GM12878 (cell line): ENCODE data around the gene TSR3. TPM values are rescaled to one million over a fixed set of nuclear protein-coding genes. Genes with fewer than 3 reads are reported as not detected.

Experiments used
- ATAC-seq: fragments of 200-7000 bp; cut with Tn5 transposase; 3 replicates; pipeline ENCODE4 v1.9.1; 2020; ENCODE audit warnings: mild to moderate bottlenecking, moderate library complexity
- BruUV-seq: library from RNA; stranded (reverse); fragments of 400-500 nt; replicated peaks from 2 replicates; lab custom pipeline; 2021; lab: Mats Ljungman, UMichigan
- CTCF ChIA-PET: fragments of 300-600 bp; sonication (Branson Sonifier 250); formaldehyde crosslinking; extraction: SDS; loops from one replicate; lab custom pipeline; 2021; ENCODE audit warnings: inconsistent platforms; lab: Yijun Ruan, JAX
- POLR2A ChIA-PET: fragments of 350-600 bp; formaldehyde crosslinking; extraction: SDS; loops from one replicate; lab custom pipeline; 2021; ENCODE audit warnings: inconsistent platforms; lab: Charles Lee
- RAD21 ChIA-PET: fragments of 300-600 bp; sonication (Branson Sonifier 250); formaldehyde crosslinking; loops from one replicate; lab custom pipeline; 2023; ENCODE audit warnings: antibody characterized with exemption; ENCODE audit not compliant: unreplicated experiment; lab: Charles Lee
- SMC1A ChIA-PET: fragments of 300-600 bp; sonication (Branson Sonifier 250); formaldehyde crosslinking; loops from one replicate; lab custom pipeline; 2023; ENCODE audit not compliant: unreplicated experiment, uncharacterized antibody; lab: Charles Lee
- DNase-seq: peaks from one replicate; pipeline ENCODE4 v3.0.0-alpha.2; 2011; ENCODE audit warnings: low read depth, low spot score
- FAIRE-seq: peaks from 3 replicates; lab custom pipeline; 2011; peaks lifted over from hg19 to GRCh38; lab: Jason Lieb, UNC
- H2AFZ ChIP-seq: 2 replicates; pipeline ENCODE4 v1.6.0; 2011; ENCODE audit warnings: low read depth, low read length, control low read depth; ENCODE audit not compliant: control insufficient read depth
- H3K27ac ChIP-seq: 2 replicates; pipeline ENCODE4 v1.5.1; 2011; ENCODE audit warnings: control low read depth; ENCODE audit not compliant: control insufficient read depth, insufficient read depth
- H3K27me3 ChIP-seq, 2 experiments: replicated peaks in 1 of 2; 2 replicates each; pipeline versions ENCODE4 v1.6.0 to v1.6.1; 2011; ENCODE audit warnings: low read length in 1 of 2; ENCODE audit not compliant: control insufficient read depth in 2 of 2, insufficient read depth in 2 of 2
- H3K36me3 ChIP-seq, 2 experiments: 2 replicates each; pipeline ENCODE4 v1.5.1; 2011; ENCODE audit warnings: low read length in 1 of 2; ENCODE audit not compliant: control insufficient read depth in 2 of 2, insufficient read depth in 2 of 2
- H3K4me1 ChIP-seq: 2 replicates; pipeline ENCODE4 v1.6.1; 2011; ENCODE audit warnings: mild to moderate bottlenecking, low read length, moderate library complexity, mixed read lengths; ENCODE audit not compliant: control insufficient read depth, insufficient read depth
- H3K4me2 ChIP-seq: 2 replicates; pipeline ENCODE4 v1.6.0; 2011; ENCODE audit warnings: control low read depth; ENCODE audit not compliant: control insufficient read depth, insufficient read depth
- H3K4me3 ChIP-seq: fragments of 200-600 bp; sonication (generic); 2 replicates; pipeline ENCODE4 v1.5.1; 2016
- H3K79me2 ChIP-seq: 2 replicates; pipeline ENCODE4 v1.6.0; 2011; ENCODE audit warnings: low read length; ENCODE audit not compliant: control insufficient read depth, insufficient read depth
- H3K9ac ChIP-seq: 2 replicates; pipeline ENCODE4 v1.8.0; 2011; ENCODE audit warnings: low read length, control low read depth, mixed read lengths; ENCODE audit not compliant: control insufficient read depth, insufficient read depth
- H3K9me3 ChIP-seq: replicated peaks from 3 replicates; pipeline ENCODE4 v1.5.1; 2011; ENCODE audit warnings: mild to moderate bottlenecking, low read length; ENCODE audit not compliant: control insufficient read depth, insufficient read depth
- H4K20me1 ChIP-seq: 2 replicates; pipeline ENCODE4 v1.6.0; 2011; ENCODE audit not compliant: control insufficient read depth, insufficient read depth
- BHLHE40 ChIP-seq, 2 experiments: fragments of 450-650 bp in 1 of 2; IDR thresholded peaks; 2 replicates each; pipeline ENCODE4 v1.6.1; 2011 to 2017; ENCODE audit warnings: low read depth in 2 of 2, borderline replicate concordance in 1 of 2, improper control_type of control experiment in 1 of 2, low read length in 1 of 2, mild to moderate bottlenecking in 1 of 2
- BMI1 ChIP-seq: fragments of 450-650 bp; IDR thresholded peaks from 2 replicates; pipeline ENCODE4 v1.6.1; 2016; ENCODE audit warnings: mild to moderate bottlenecking, moderate library complexity, borderline replicate concordance
- ETV6 ChIP-seq, 2 experiments: fragments of 450-650 bp in 1 of 2; IDR thresholded peaks in 1 of 2; conservative IDR thresholded peaks in 1 of 2; 2 replicates each; pipeline ENCODE4 v1.6.1; 2014; ENCODE audit warnings: antibody characterized with exemption in 1 of 2, borderline replicate concordance in 1 of 2, low read depth in 1 of 2, mild to moderate bottlenecking in 1 of 2, moderate library complexity in 1 of 2
- GABPA ChIP-seq: IDR thresholded peaks from 2 replicates; pipeline ENCODE4 v1.6.1; 2014; ENCODE audit warnings: antibody characterized with exemption, low read depth, mild to moderate bottlenecking, inconsistent platforms
- IKZF2 ChIP-seq, 2 experiments: fragments of 450-650 bp; IDR thresholded peaks; 2 replicates each; pipeline ENCODE4 v1.6.1; 2017; ENCODE audit warnings: mild to moderate bottlenecking in 2 of 2, moderate library complexity in 2 of 2
- NR2C1 ChIP-seq: fragments of 450-650 bp; IDR thresholded peaks from 2 replicates; pipeline ENCODE4 v1.6.1; 2017; ENCODE audit warnings: antibody characterized with exemption, mild to moderate bottlenecking, moderate library complexity
- PRDM15 ChIP-seq: fragments of 450-650 bp; formaldehyde crosslinking; IDR thresholded peaks from 2 replicates; pipeline ENCODE4 v1.4.0; 2020; ENCODE audit warnings: mild to moderate bottlenecking, moderate library complexity
- SREBF1 ChIP-seq: IDR thresholded peaks from 2 replicates; pipeline ENCODE4 v1.6.1; 2012; ENCODE audit warnings: mild to moderate bottlenecking, low read length
- STAT3 ChIP-seq: IDR thresholded peaks from 2 replicates; pipeline ENCODE4 v1.6.1; 2011; ENCODE audit warnings: low read depth, low read length, improper control_type of control experiment
- WGBS: methylation state at CpG from one replicate; pipeline ENCODE4 v1.1.6; 2016; ENCODE audit warnings: low lambda C conversion rate; ENCODE audit not compliant: insufficient replicate concordance, insufficient coverage; ENCODE audit errors: missing lambda C conversion rate; 5-methylcytosine and 5-hydroxymethylcytosine counted together
- in situ Hi-C: fragments of 300-500 bp; cut with MboI; formaldehyde crosslinking; loops from 9 replicates; pipeline ENCODE4 v1.14.3; 2018; ENCODE audit warnings: mixed read lengths
- intact Hi-C: fragments of 100-400 bp; cut with micrococcal nuclease; formaldehyde crosslinking; loops from one replicate; pipeline ENCODE4 v1.14.2; 2022; ENCODE audit not compliant: unreplicated experiment
- polyA plus RNA-seq, 11 experiments: library from polyadenylated mRNA; depleted of rRNA in 4 of 11; unstranded in 6 of 11; stranded (reverse) in 5 of 11; fragments of >200 nt; fragmentation: Nextera tagmentation in 4 of 11; fragmentation: Illumina TruSeq in 1 of 11; extraction: Ambion mirVana in 4 of 11; extraction: Trizol in 1 of 11; gene quantifications; 1 replicate in 1 of 11; 2 replicates in 10 of 11; pipeline versions ENCODE4 v1.2.1 to v1.2.3, GENCODE V29; 2011 to 2016; ENCODE audit warnings: inconsistent platforms in 2 of 11, missing spikeins in 2 of 11, low read depth in 1 of 11
- total RNA-seq, 4 experiments: library from RNA; depleted of rRNA in 3 of 4; stranded (reverse); fragments of >200 nt in 3 of 4; fragmentation: Illumina TruSeq in 1 of 4; extraction: Trizol in 1 of 4; gene quantifications; 2 replicates each; pipeline versions ENCODE4 v1.2.1 to v1.2.3, GENCODE V29; 2013 to 2021
- TF ChIP-seq, protein P1 (sequence below), 3 experiments: IDR thresholded peaks in 2 of 3; conservative IDR thresholded peaks in 1 of 3; 2 replicates each; pipeline ENCODE4 v1.5.1; 2011; ENCODE audit warnings: low read depth in 3 of 3, low read length in 3 of 3, mild to moderate bottlenecking in 3 of 3, control low read depth in 2 of 3, moderate library complexity in 2 of 3, inconsistent platforms in 1 of 3, mixed read lengths in 1 of 3; ENCODE audit not compliant: control insufficient read depth in 2 of 3, insufficient read depth in 1 of 3; ENCODE audit errors: extremely low read depth in 1 of 3

TSR3 gene
- total and polyA plus RNA-seq, 10 of the 15 experiments (the other 5 are each of a cell fraction or from before 2014, with no cell fraction given) = 3.4 to 108 (median 46.9) TPM

DNA sequence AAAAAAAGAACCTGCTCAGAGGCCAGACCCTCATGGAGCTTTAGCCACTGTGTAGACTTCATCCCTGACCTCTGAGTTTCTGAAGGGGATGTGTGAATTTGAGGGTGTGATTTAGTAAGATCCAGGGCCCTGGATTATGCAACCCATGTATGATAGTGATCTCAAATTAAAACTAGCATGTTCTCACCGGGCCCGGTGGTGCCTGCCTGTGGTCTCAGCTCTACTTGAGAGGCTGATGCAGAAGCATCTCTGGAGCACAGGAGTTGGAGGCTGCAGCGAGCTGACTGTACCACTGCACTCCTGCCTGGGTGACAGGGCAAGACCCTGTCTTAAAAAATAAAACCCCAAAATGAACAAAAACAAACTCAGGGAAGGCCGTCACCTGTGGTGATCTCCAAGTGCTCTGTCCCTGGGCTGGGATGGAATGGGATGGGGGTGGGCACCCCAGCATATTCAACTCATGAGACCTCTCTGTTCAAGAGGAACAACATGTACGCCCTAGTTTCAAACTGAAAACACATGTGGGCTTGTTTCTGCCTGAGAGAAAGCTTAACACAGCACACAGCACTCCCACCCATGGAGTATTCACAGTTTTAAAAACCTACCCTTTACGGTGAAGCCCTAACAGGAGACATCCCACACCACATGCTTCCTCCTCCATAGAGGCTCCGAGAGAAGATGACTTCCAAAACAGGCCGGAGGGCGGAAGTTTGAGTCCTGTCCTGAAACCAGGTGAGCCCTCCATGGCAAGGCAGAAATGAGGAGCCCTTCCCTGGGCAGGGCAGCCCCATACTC lies 30.1 kb upstream of the TSR3 start (continued):
- TF ChIP-seq GABPA (no peak), NR2C1 (no peak), ETV6 (conservative IDR thresholded peaks at IDR 0.05 in 1 of 2, IDR thresholded peaks at IDR 0.05 in 1 of 2; ENCODE audit: borderline replicate concordance in 1 of 2, low read depth in 1 of 2) (no peak), BHLHE40 (IDR thresholded peaks at IDR 0.05; ENCODE audit: borderline replicate concordance in 1 of 2, low read depth in 2 of 2, low read length in 1 of 2) (no peak)
- TF ChIP-seq, all 136 proteins: peak for 0

- H3K9ac ChIP-seq = no peak overlapping the region
- TF ChIP-seq, protein P1, sequence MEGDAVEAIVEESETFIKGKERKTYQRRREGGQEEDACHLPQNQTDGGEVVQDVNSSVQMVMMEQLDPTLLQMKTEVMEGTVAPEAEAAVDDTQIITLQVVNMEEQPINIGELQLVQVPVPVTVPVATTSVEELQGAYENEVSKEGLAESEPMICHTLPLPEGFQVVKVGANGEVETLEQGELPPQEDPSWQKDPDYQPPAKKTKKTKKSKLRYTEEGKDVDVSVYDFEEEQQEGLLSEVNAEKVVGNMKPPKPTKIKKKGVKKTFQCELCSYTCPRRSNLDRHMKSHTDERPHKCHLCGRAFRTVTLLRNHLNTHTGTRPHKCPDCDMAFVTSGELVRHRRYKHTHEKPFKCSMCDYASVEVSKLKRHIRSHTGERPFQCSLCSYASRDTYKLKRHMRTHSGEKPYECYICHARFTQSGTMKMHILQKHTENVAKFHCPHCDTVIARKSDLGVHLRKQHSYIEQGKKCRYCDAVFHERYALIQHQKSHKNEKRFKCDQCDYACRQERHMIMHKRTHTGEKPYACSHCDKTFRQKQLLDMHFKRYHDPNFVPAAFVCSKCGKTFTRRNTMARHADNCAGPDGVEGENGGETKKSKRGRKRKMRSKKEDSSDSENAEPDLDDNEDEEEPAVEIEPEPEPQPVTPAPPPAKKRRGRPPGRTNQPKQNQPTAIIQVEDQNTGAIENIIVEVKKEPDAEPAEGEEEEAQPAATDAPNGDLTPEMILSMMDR (IDR thresholded peaks at IDR 0.05 in 2 of 3, conservative IDR thresholded peaks at IDR 0.05 in 1 of 3; ENCODE audit: control insufficient read depth in 2 of 3, extremely low read depth in 1 of 3, insufficient read depth in 1 of 3, low read depth in 3 of 3, low read length in 3 of 3) = no peak
- no peak for TF ChIP-seq BMI1
- no peak for TF ChIP-seq STAT3
- no peak for TF ChIP-seq SREBF1
- TF ChIP-seq IKZF2 (IDR thresholded peaks at IDR 0.05) = no peak
- no peak for TF ChIP-seq PRDM15 (CRISPR knock-in tag)
- TF ChIP-seq, all 136 proteins: peak for 0
- no peak for DNase-seq
- CTCF ChIA-PET = interaction anchor here (1.2 kb wide), 1 partner anchor 33 kb away, joined by 3 read pairs; no protein-coding TSS in a partner anchor
- SMC1A ChIA-PET = no interaction called here
- FAIRE-seq = no peak
- Histone ChIP-seq H3K4me1 (peaks cover 8% of the 10 kb centered on the region; the same call in 1 of the 2 replicates), H2AFZ (no peak overlapping the region), H3K9me3 (no peaks in the 10 kb centered on the region), H3K79me2 (peaks cover 18% of the 10 kb centered on the region), H3K4me3 (peak overlapping the region; percentile 29; the same call in 1 of the 2 replicates), H3K4me2 (peak overlapping the region; percentile 59; the same call in 1 of the 2 replicates), H3K27me3 (no peaks in the 10 kb centered on the region), H3K36me3 (peaks cover 0 to 2% of the 10 kb centered on the region in 2 experiments; a peak in 2 of 4 replicates), H4K20me1 (no peaks in the 10 kb centered on the region), H3K27ac (no peak overlapping the region)
- in situ Hi-C loops (no loop called here), intact Hi-C loops (no loop called here)
- POLR2A ChIA-PET = interaction anchor here (0.6 to 0.7 kb wide), 5 partner anchors 35 to 1503 kb away, joined by 3 to 5 read pairs (median 3); partner anchors contain the start of gene FLYWCH2
- ATAC-seq = no peak
- RAD21 ChIA-PET = no interaction called here
- WGBS = 87% methylated on average over 10 of the region's 10 CpGs
- no TSS peak for BruUV-seq
Measured at GRCh38 chr16:1380195-1380594, 28.5 kb upstream of the TSR3 start.
